OCI-LY1 (cell line): ENCODE results near the gene GCM1.

ENCODE experiments used
- H2AFZ ChIP-seq: fragments of 200-600 bp; sonication (generic), shearing (Covaris generic); 2 replicates; pipeline ENCODE4 v1.6.0; 2014; ENCODE audit warnings: antibody characterized with exemption, mild to moderate bottlenecking, low read length
- H3F3A ChIP-seq: fragments of 200-600 bp; sonication (generic), shearing (Covaris generic); 2 replicates; pipeline ENCODE4 v1.6.0; 2014; ENCODE audit warnings: mild to moderate bottlenecking, antibody characterized with exemption, low read length, moderate library complexity; ENCODE audit not compliant: insufficient read depth
- H3K27ac ChIP-seq: fragments of 200-600 bp; sonication (generic); 2 replicates; pipeline ENCODE4 v1.5.1; 2014; ENCODE audit warnings: low read length, mixed run types, mild to moderate bottlenecking, low read depth; ENCODE audit not compliant: poor library complexity, severe bottlenecking
- H3K27me3 ChIP-seq: fragments of 200-600 bp; sonication (generic); 2 replicates; pipeline ENCODE4 v1.6.0; 2014; ENCODE audit warnings: antibody characterized with exemption, mild to moderate bottlenecking, low read length, moderate library complexity; ENCODE audit not compliant: insufficient read depth
- H3K36me3 ChIP-seq: fragments of 200-600 bp; sonication (generic); 2 replicates; pipeline ENCODE4 v1.6.1; 2014; ENCODE audit warnings: mild to moderate bottlenecking, antibody characterized with exemption, low read length, moderate library complexity, mixed read lengths; ENCODE audit not compliant: insufficient read depth
- H3K4me1 ChIP-seq: fragments of 200-600 bp; sonication (generic); 2 replicates; pipeline ENCODE4 v1.5.1; 2014; ENCODE audit warnings: mild to moderate bottlenecking, low read length, moderate library complexity; ENCODE audit not compliant: insufficient read depth, severe bottlenecking
- H3K4me2 ChIP-seq: fragments of 200-600 bp; sonication (generic), shearing (Covaris generic); 2 replicates; pipeline ENCODE4 v1.6.1; 2014; ENCODE audit warnings: low read length
- H3K4me3 ChIP-seq: fragments of 200-600 bp; sonication (generic); 2 replicates; pipeline ENCODE4 v1.5.1; 2014; ENCODE audit warnings: low read length, low read depth, mild to moderate bottlenecking, mixed read lengths; ENCODE audit not compliant: poor library complexity, severe bottlenecking
- H3K79me2 ChIP-seq: fragments of 200-600 bp; shearing (Covaris generic); 2 replicates; pipeline ENCODE4 v1.6.1; 2016; ENCODE audit warnings: mixed run types, low read length, mixed read lengths; ENCODE audit not compliant: insufficient read depth
- H3K9ac ChIP-seq: fragments of 200-600 bp; sonication (generic), shearing (Covaris generic); 2 replicates; pipeline ENCODE4 v1.6.1; 2014; ENCODE audit warnings: mild to moderate bottlenecking, low read length, mixed read lengths
- H3K9me2 ChIP-seq: fragments of 200-600 bp; sonication (generic), shearing (Covaris generic); 2 replicates; pipeline ENCODE4 v1.6.1; 2014; ENCODE audit warnings: low read depth, mild to moderate bottlenecking, low read length, mixed read lengths
- H3K9me3 ChIP-seq: fragments of 200-600 bp; shearing (Covaris generic); 2 replicates; pipeline ENCODE4 v1.6.1; 2014; ENCODE audit warnings: low read length, mixed read lengths
- H4K20me1 ChIP-seq: fragments of 200-600 bp; sonication (generic), shearing (Covaris generic); 2 replicates; pipeline ENCODE4 v1.6.0; 2016; ENCODE audit warnings: mild to moderate bottlenecking, low read length; ENCODE audit not compliant: insufficient read depth
- CTCF ChIP-seq: fragments of 200-600 bp; sonication (generic), shearing (Covaris generic); IDR thresholded peaks from 2 replicates; pipeline ENCODE4 v1.5.1; 2017; ENCODE audit warnings: mild to moderate bottlenecking, antibody characterized with exemption, low read length, moderate library complexity, mixed read lengths
- EZH2 ChIP-seq: fragments of 200-600 bp; sonication (generic), shearing (Covaris generic); IDR thresholded peaks from 2 replicates; pipeline ENCODE4 v1.8.0; 2017; ENCODE audit warnings: borderline replicate concordance, mixed run types, mild to moderate bottlenecking, antibody characterized with exemption, low read length, moderate library complexity, mixed read lengths

GCM1 gene

GRCh38 chr6:53180678-53181077 lies 32.0 kb upstream of the GCM1 start:
- Histone ChIP-seq H3K36me3 (no peaks in the 10 kb centered on the region), H3K4me2 (peak overlapping the region; percentile 57; the same call in 1 of the 2 replicates), H3K4me3 (no peak overlapping the region), H4K20me1 (no peaks in the 10 kb centered on the region), H3K27me3 (no peaks in the 10 kb centered on the region), H3K4me1 (peaks cover 36% of the 10 kb centered on the region), H2AFZ (no peak overlapping the region), H3K9me3 (no peaks in the 10 kb centered on the region), H3F3A (no peaks in the 10 kb centered on the region), H3K9ac (no peak overlapping the region), H3K9me2 (no peaks in the 10 kb centered on the region), H3K27ac (peak overlapping the region; percentile 88), H3K79me2 (no peaks in the 10 kb centered on the region)
- TF ChIP-seq EZH2 = no peak
- TF ChIP-seq CTCF = no peak

GRCh38 chr6:53179961-53180651 lies 31.5 kb upstream of the GCM1 start:
- Histone ChIP-seq H3F3A (no peaks in the 10 kb centered on the region), H3K79me2 (no peaks in the 10 kb centered on the region), H3K4me1 (peaks cover 36% of the 10 kb centered on the region), H3K4me2 (peak overlapping the region; percentile 57), H3K9me2 (no peaks in the 10 kb centered on the region), H2AFZ (no peak overlapping the region; the same call in 1 of the 2 replicates), H3K9me3 (no peaks in the 10 kb centered on the region), H3K36me3 (no peaks in the 10 kb centered on the region), H3K9ac (peak overlapping the region; percentile 20; the same call in 1 of the 2 replicates), H3K4me3 (peak overlapping the region; percentile 38), H3K27me3 (no peaks in the 10 kb centered on the region), H4K20me1 (no peaks in the 10 kb centered on the region), H3K27ac (peak overlapping the region; percentile 88)
- TF ChIP-seq EZH2 (no peak), CTCF (no peak)

- no peaks in the 10 kb centered on the region for H3K79me2 ChIP-seq
- H4K20me1 ChIP-seq = no peaks in the 10 kb centered on the region
- peak; percentile 57; the same call in 1 of the 2 replicates for TF ChIP-seq CTCF
- no peak for TF ChIP-seq EZH2
- H3K4me3 ChIP-seq = no peak overlapping the region
- H3K4me2 ChIP-seq = no peak overlapping the region
- H3K4me1 ChIP-seq = peaks cover 34% of the 10 kb centered on the region
- peak overlapping the region; percentile 88 for H3K27ac ChIP-seq
- H3K27me3 ChIP-seq = no peaks in the 10 kb centered on the region
- H3F3A ChIP-seq = no peaks in the 10 kb centered on the region
- no peak overlapping the region for H3K9ac ChIP-seq
- H3K36me3 ChIP-seq = no peaks in the 10 kb centered on the region
- H3K9me3 ChIP-seq = no peaks in the 10 kb centered on the region
- H2AFZ ChIP-seq = no peak overlapping the region
- no peaks in the 10 kb centered on the region for H3K9me2 ChIP-seq
Measured at GRCh38 chr6:53178837-53179432, 30.3 kb upstream of the GCM1 start.
